Sigmoid colon (tissue), 7 donors: ENCODE measurements around the gene ZC3H10. TPM values are rescaled to one million over a fixed set of nuclear protein-coding genes. Genes with fewer than 3 reads are reported as not detected.
"Not testable (repeated sequence)": the region's sequence is repeated elsewhere in the genome, so short reads cannot be mapped to it uniquely, and the experiment has no call there.

ENCODE experiments used
- DNase-seq: peaks from one replicate; pipeline ENCODE4 v3.0.0-alpha.2; 2019
- H3K27ac ChIP-seq, 4 donors: fragments of 200-600 bp; sonication (generic); one replicate each; pipeline ENCODE4 v1.5.1; 2016 to 2019; ENCODE audit warnings: mild to moderate bottlenecking in 1 of 4
- H3K27me3 ChIP-seq, 3 donors: fragments of 200-600 bp; sonication (generic); one replicate each; pipeline ENCODE4 v1.5.1; 2019; ENCODE audit warnings: mild to moderate bottlenecking in 1 of 3
- H3K36me3 ChIP-seq, 4 donors: fragments of 200-600 bp; sonication (generic); one replicate each; pipeline ENCODE4 v1.5.1; 2016 to 2019
- H3K4me1 ChIP-seq, 4 donors: fragments of 200-600 bp; sonication (generic); one replicate each; pipeline ENCODE4 v1.5.1; 2017 to 2019
- H3K4me3 ChIP-seq, 4 donors: fragments of 200-600 bp; sonication (generic); one replicate each; pipeline ENCODE4 v1.5.1; 2017 to 2019; ENCODE audit warnings: mild to moderate bottlenecking in 2 of 4, moderate library complexity in 1 of 4
- H3K9me3 ChIP-seq, 4 donors: fragments of 200-600 bp in 3 of 4; sonication (generic) in 3 of 4; one replicate each; pipeline versions ENCODE4 v1.5.1 to v1.6.1; 2013 to 2019
- CTCF ChIP-seq, 4 experiments: fragments of 450-650 bp in 3 of 4; fragments of 200-600 bp in 1 of 4; IDR thresholded peaks; one replicate each; pipeline ENCODE4 v1.5.1; 2016 to 2019; ENCODE audit warnings: antibody characterized with exemption in 4 of 4, mild to moderate bottlenecking in 3 of 4, moderate library complexity in 2 of 4
- EP300 ChIP-seq, 4 donors: sonication (generic); formaldehyde crosslinking; IDR thresholded peaks; one replicate each; pipeline ENCODE4 v1.6.1; 2017; ENCODE audit warnings: antibody characterized with exemption in 4 of 4
- POLR2A ChIP-seq, 2 donors: fragments of 450-650 bp; IDR thresholded peaks; one replicate each; pipeline ENCODE4 v1.6.1; 2016; ENCODE audit warnings: antibody characterized with exemption in 2 of 2, mild to moderate bottlenecking in 2 of 2, moderate library complexity in 2 of 2
- POLR2AphosphoS5 ChIP-seq, 4 donors: sonication (generic); formaldehyde crosslinking; IDR thresholded peaks; one replicate each; pipeline ENCODE4 v1.6.1; 2017; ENCODE audit warnings: antibody characterized with exemption in 4 of 4
- WGBS, 2 donors: extraction: QIAGEN DNeasy Blood & Tissue Kit; methylation state at CpG; one replicate each; pipeline ENCODE4 v1.1.7; 2013; 5-methylcytosine and 5-hydroxymethylcytosine counted together
- intact Hi-C: fragments of 100-400 bp; cut with DNase I; formaldehyde crosslinking; loops from one replicate; pipeline ENCODE4 v1.15.1; 2023
- polyA plus RNA-seq, 3 donors: library from polyadenylated mRNA; stranded (reverse); fragments of 200-250 nt; gene quantifications; one replicate each; pipeline ENCODE4 v1.2.3, GENCODE V29; 2013
- total RNA-seq, 4 donors: library from RNA; depleted of rRNA; stranded (reverse); fragments of >200 nt; gene quantifications; one replicate each; pipeline ENCODE4 v1.1.0, GENCODE V29; 2016
- donor health status: healthy with polysubstance abuse.
- donor health status: Bipolar disorder and iron deficiency.
- donor health status: healthy.

The ZC3H10 gene
- total RNA-seq (1 to 10 TPM; 3.9 to 6.9 (median 4.8) TPM), polyA plus RNA-seq (1 to 10 TPM; 1.2 to 3.8 (median 1.4) TPM)

- TF ChIP-seq POLR2AphosphoS5 (IDR thresholded peaks at IDR 0.05) (peak; percentile 95 to 97 (median 96)), POLR2A (IDR thresholded peaks at IDR 0.05) (peak; percentile 88 to 91), EP300 (IDR thresholded peaks at IDR 0.05) (peak in 2 of 4 donors; percentile 2 to 85), CTCF (IDR thresholded peaks at IDR 0.05) (peak in 3 of 4 experiments; percentile 30 to 33 (median 32))
- Histone ChIP-seq H3K36me3 (peaks cover 10 to 34% (median 17%) of the 10 kb centered on the region in 4 donors), H3K9me3 (no peaks in the 10 kb centered on the region), H3K27me3 (no peaks in the 10 kb centered on the region), H3K4me3 (peak within 1 kb of the TSS; percentile 59 to 88 (median 68)), H3K4me1 (peaks cover 0 to 46% (median 30%) of the 10 kb centered on the region in 4 donors), H3K27ac (peak within 1 kb of the TSS; percentile 87 to 98 (median 94))
- WGBS, 2 donors: 0% methylated on average over 61 of the region's 61 CpGs
- peak; percentile 99 for DNase-seq
- intact Hi-C loops: loop anchor here (2.0 to 5.0 kb wide), 3 partner anchors 41 to 1404 kb away; partner anchors contain the start of genes DDIT3, MBD6, MYL6 and NABP2
These were observed at the start of gene ZC3H10 for GRCh38 chr12:56117778-56118687. TSS of gene ZC3H10 (plus strand) at chr12:56118266. CDS start at chr12:56120563, 2,297 bp downstream.

GRCh38 chr12:56071648-56072047 is 46.4 kb upstream of the ZC3H10 start:
- Histone ChIP-seq H3K27ac (no peak overlapping the region), H3K9me3 (no peaks in the 10 kb centered on the region), H3K4me3 (no peak overlapping the region), H3K4me1 (no peaks in the 10 kb centered on the region), H3K27me3 (no peaks in the 10 kb centered on the region), H3K36me3 (no peaks in the 10 kb centered on the region)
- intact Hi-C loops: no loop called here
- WGBS, 2 donors: 87 to 88% methylated on average over 4 of the region's 4 CpGs
- peak; percentile 15 for DNase-seq
- TF ChIP-seq POLR2A (IDR thresholded peaks at IDR 0.05) (no peak), POLR2AphosphoS5 (IDR thresholded peaks at IDR 0.05) (no peak), EP300 (IDR thresholded peaks at IDR 0.05) (no peak), CTCF (IDR thresholded peaks at IDR 0.05) (no peak)

- Histone ChIP-seq H3K4me1 (peaks cover 0 to 9% (median 8%) of the 10 kb centered on the region in 4 donors), H3K9me3 (no peaks in the 10 kb centered on the region), H3K36me3 (no peaks in the 10 kb centered on the region), H3K4me3 (no peak overlapping the region), H3K27ac (no peak overlapping the region), H3K27me3 (no peaks in the 10 kb centered on the region)
- intact Hi-C loops: no loop called here
- no peak for TF ChIP-seq POLR2A (IDR thresholded peaks at IDR 0.05)
- no peak for TF ChIP-seq EP300 (IDR thresholded peaks at IDR 0.05)
- no peak for TF ChIP-seq CTCF (IDR thresholded peaks at IDR 0.05)
- TF ChIP-seq POLR2AphosphoS5 (IDR thresholded peaks at IDR 0.05): no peak
- 89 to 91% methylated on average over 5 of the region's 5 CpGs for WGBS, 2 donors
- peak; percentile 1 for DNase-seq
These were observed 43.7 kb upstream of the ZC3H10 start for GRCh38 chr12:56074396-56074795.

GRCh38 chr12:56077966-56078365 is 40.1 kb upstream of the ZC3H10 start:
- H3K9me3 ChIP-seq, intact Hi-C loops, H3K36me3 ChIP-seq, H3K27ac ChIP-seq, H3K4me3 ChIP-seq: not testable (repeated sequence)
- peak; percentile 0 for DNase-seq
- Histone ChIP-seq H3K27me3 (peaks cover 0 to 14% (median 3%) of the 10 kb centered on the region in 3 donors), H3K4me1 (peaks cover 0 to 22% (median 18%) of the 10 kb centered on the region in 4 donors)
- WGBS, 2 donors: 89 to 93% methylated on average over 9 of the region's 9 CpGs

GRCh38 chr12:56078427-56078826 is 39.6 kb upstream of the ZC3H10 start:
- 95 to 96% methylated on average over 1 of the region's 1 CpG for WGBS, 2 donors
- Histone ChIP-seq H3K27me3 (peaks cover 0 to 14% (median 3%) of the 10 kb centered on the region in 3 donors), H3K36me3 (no peaks in the 10 kb centered on the region), H3K9me3 (no peaks in the 10 kb centered on the region), H3K4me1 (peaks cover 0 to 22% (median 18%) of the 10 kb centered on the region in 4 donors), H3K27ac (peak overlapping the region; percentile 59 to 79 (median 76)), H3K4me3 (peak overlapping the region in 1 of 4 donors; percentile 50)
- no peak for DNase-seq
- intact Hi-C loops: no loop called here
- TF ChIP-seq CTCF (IDR thresholded peaks at IDR 0.05) (no peak), EP300 (IDR thresholded peaks at IDR 0.05) (no peak), POLR2AphosphoS5 (IDR thresholded peaks at IDR 0.05) (no peak), POLR2A (IDR thresholded peaks at IDR 0.05) (no peak)
